HL-60 (cell line): ENCODE results near the gene SRSF3.
A peak's percentile ranks its signal among the peaks of the same experiment; 100 is the strongest.

Experiments
- DNase-seq, 2 experiments: peaks; one replicate each; pipeline ENCODE4 v3.0.0-alpha.2; 2010 to 2020; ENCODE audit warnings: low read depth in 1 of 2, low spot score in 1 of 2
- H3K27ac ChIP-seq: fragments of 250-450 bp; sonication (Bioruptor Pico); replicated peaks from 2 replicates; pipeline ENCODE4 v1.5.1; 2020; ENCODE audit warnings: mild to moderate bottlenecking, moderate library complexity
- H3K27me3 ChIP-seq: fragments of 250-450 bp; sonication (Bioruptor Pico); 2 replicates; pipeline ENCODE4 v1.5.1; 2021; ENCODE audit warnings: mild to moderate bottlenecking, moderate library complexity; ENCODE audit not compliant: insufficient read depth, poor library complexity, severe bottlenecking
- H3K4me3 ChIP-seq: replicated peaks from 2 replicates; pipeline ENCODE4 v1.5.1; 2011; ENCODE audit warnings: mild to moderate bottlenecking, control low read depth, low read length; ENCODE audit not compliant: insufficient read depth
- CTCF ChIP-seq: IDR thresholded peaks from one replicate; pipeline ENCODE4 v1.5.1; 2011; ENCODE audit warnings: low read length, control low read depth, inconsistent platforms; ENCODE audit not compliant: insufficient read depth
- GABPA ChIP-seq: IDR thresholded peaks from 2 replicates; pipeline ENCODE4 v1.6.1; 2012; ENCODE audit warnings: low read depth
- POLR2AphosphoS5 ChIP-seq: IDR thresholded peaks from 2 replicates; pipeline ENCODE4 v1.6.1; 2012; ENCODE audit warnings: low read depth
- REST ChIP-seq: IDR thresholded peaks from 2 replicates; pipeline ENCODE4 v1.6.1; 2012; ENCODE audit warnings: low read depth; ENCODE audit not compliant: insufficient replicate concordance
- SPI1 ChIP-seq: IDR thresholded peaks from 2 replicates; pipeline ENCODE4 v1.6.1; 2012; ENCODE audit warnings: low read depth, mild to moderate bottlenecking, borderline replicate concordance

SRSF3 gene

GRCh38 chr6:36546308-36546919, 47.7 kb upstream of the SRSF3 start:
- H3K27ac ChIP-seq, result peak overlapping the region; percentile 77
- DNase-seq, result no peak
- TF ChIP-seq POLR2AphosphoS5 (no peak), GABPA (no peak), CTCF (no peak), REST (no peak), SPI1 (no peak)
- peak overlapping the region; percentile 90 for H3K4me3 ChIP-seq
- no peaks in the 10 kb centered on the region for H3K27me3 ChIP-seq

- Histone ChIP-seq H3K4me3 (peak within 1 kb of the TSS; percentile 90), H3K27ac (peak within 1 kb of the TSS; percentile 77), H3K27me3 (no peaks in the 10 kb centered on the region)
- TF ChIP-seq POLR2AphosphoS5 (peak; percentile 63), CTCF (no peak), REST (no peak), SPI1 (peak; percentile 50; the same call in 1 of the 2 replicates), GABPA (no peak)
- DNase-seq, result peak; percentile 90 to 93
These were observed 47.1 kb upstream of the SRSF3 start, which contains the start of gene STK38 for GRCh38 chr6:36546920-36547645. STK38 (minus strand) TSS chr6:36547479; CDS start chr6:36540202, 7,277 bp downstream.

- Histone ChIP-seq H3K27me3 (no peaks in the 10 kb centered on the region), H3K4me3 (no peak overlapping the region), H3K27ac (peak overlapping the region; percentile 48)
- TF ChIP-seq CTCF (no peak), POLR2AphosphoS5 (no peak), REST (no peak), GABPA (no peak), SPI1 (no peak)
- DNase-seq, result no peak
These were observed 46.3 kb upstream of the SRSF3 start for GRCh38 chr6:36547646-36548400.
